HL-60 (cell line): ENCODE results near the gene RSPO3.

Experiments
- TF ChIP-seq, protein P1 (sequence below): IDR thresholded peaks from one replicate; pipeline ENCODE4 v1.5.1; 2011; ENCODE audit warnings: low read length, control low read depth, inconsistent platforms; ENCODE audit not compliant: insufficient read depth
- TF ChIP-seq, protein P2 (sequence below): IDR thresholded peaks from 2 replicates; pipeline ENCODE4 v1.6.1; 2012; ENCODE audit warnings: low read depth; ENCODE audit not compliant: insufficient replicate concordance

DNA sequence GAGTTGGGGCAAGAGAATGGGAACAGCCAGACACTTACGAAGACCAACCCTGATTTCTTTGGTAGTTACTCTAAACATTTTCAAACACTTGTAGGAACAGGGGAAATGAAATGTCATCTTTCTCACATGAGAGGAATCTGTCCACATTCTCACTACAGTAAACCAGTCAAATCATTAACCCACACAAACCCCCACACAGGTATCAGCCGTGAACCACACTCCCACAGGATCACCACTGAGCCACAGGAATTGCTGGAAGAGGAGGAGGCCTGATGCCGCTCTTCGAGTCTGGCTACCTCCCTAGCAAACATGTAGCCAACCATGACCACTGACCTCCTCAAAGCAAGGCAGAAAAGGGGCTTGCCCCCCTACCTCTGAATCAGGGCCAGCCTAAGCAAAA is 6.9 kb upstream of the RSPO3 start:
- TF ChIP-seq, protein P1, sequence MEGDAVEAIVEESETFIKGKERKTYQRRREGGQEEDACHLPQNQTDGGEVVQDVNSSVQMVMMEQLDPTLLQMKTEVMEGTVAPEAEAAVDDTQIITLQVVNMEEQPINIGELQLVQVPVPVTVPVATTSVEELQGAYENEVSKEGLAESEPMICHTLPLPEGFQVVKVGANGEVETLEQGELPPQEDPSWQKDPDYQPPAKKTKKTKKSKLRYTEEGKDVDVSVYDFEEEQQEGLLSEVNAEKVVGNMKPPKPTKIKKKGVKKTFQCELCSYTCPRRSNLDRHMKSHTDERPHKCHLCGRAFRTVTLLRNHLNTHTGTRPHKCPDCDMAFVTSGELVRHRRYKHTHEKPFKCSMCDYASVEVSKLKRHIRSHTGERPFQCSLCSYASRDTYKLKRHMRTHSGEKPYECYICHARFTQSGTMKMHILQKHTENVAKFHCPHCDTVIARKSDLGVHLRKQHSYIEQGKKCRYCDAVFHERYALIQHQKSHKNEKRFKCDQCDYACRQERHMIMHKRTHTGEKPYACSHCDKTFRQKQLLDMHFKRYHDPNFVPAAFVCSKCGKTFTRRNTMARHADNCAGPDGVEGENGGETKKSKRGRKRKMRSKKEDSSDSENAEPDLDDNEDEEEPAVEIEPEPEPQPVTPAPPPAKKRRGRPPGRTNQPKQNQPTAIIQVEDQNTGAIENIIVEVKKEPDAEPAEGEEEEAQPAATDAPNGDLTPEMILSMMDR = no peak
- TF ChIP-seq, protein P2, sequence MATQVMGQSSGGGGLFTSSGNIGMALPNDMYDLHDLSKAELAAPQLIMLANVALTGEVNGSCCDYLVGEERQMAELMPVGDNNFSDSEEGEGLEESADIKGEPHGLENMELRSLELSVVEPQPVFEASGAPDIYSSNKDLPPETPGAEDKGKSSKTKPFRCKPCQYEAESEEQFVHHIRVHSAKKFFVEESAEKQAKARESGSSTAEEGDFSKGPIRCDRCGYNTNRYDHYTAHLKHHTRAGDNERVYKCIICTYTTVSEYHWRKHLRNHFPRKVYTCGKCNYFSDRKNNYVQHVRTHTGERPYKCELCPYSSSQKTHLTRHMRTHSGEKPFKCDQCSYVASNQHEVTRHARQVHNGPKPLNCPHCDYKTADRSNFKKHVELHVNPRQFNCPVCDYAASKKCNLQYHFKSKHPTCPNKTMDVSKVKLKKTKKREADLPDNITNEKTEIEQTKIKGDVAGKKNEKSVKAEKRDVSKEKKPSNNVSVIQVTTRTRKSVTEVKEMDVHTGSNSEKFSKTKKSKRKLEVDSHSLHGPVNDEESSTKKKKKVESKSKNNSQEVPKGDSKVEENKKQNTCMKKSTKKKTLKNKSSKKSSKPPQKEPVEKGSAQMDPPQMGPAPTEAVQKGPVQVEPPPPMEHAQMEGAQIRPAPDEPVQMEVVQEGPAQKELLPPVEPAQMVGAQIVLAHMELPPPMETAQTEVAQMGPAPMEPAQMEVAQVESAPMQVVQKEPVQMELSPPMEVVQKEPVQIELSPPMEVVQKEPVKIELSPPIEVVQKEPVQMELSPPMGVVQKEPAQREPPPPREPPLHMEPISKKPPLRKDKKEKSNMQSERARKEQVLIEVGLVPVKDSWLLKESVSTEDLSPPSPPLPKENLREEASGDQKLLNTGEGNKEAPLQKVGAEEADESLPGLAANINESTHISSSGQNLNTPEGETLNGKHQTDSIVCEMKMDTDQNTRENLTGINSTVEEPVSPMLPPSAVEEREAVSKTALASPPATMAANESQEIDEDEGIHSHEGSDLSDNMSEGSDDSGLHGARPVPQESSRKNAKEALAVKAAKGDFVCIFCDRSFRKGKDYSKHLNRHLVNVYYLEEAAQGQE = no peak
